Hepatocyte (in vitro differentiated cells): ENCODE results near the gene ERC2.

Experiments used
- CTCF ChIP-seq: fragments of 200-600 bp; sonication (generic); IDR thresholded peaks from 2 replicates; pipeline ENCODE4 v1.5.1; 2016; ENCODE audit warnings: antibody characterized with exemption, mild to moderate bottlenecking; ENCODE audit not compliant: poor library complexity
- EZH2phosphoT487 ChIP-seq: fragments of 200-600 bp; sonication (generic); IDR thresholded peaks from one replicate; pipeline ENCODE4 v1.6.1; 2018; ENCODE audit warnings: antibody characterized with exemption, mild to moderate bottlenecking, low read depth, moderate library complexity; ENCODE audit not compliant: unreplicated experiment, severe bottlenecking

GRCh38 chr3:55858727-55859126 is 609.5 kb downstream of the ERC2 start:
- TF ChIP-seq CTCF (no peak), EZH2phosphoT487 (no peak)
